ENCODE data around the gene ADRM1. TPM values are rescaled to one million over a fixed set of nuclear protein-coding genes. Genes with fewer than 3 reads are reported as not detected.

The ADRM1 gene
- total RNA-seq, 1 experiment from 2014 or later: 227 TPM

DNA sequence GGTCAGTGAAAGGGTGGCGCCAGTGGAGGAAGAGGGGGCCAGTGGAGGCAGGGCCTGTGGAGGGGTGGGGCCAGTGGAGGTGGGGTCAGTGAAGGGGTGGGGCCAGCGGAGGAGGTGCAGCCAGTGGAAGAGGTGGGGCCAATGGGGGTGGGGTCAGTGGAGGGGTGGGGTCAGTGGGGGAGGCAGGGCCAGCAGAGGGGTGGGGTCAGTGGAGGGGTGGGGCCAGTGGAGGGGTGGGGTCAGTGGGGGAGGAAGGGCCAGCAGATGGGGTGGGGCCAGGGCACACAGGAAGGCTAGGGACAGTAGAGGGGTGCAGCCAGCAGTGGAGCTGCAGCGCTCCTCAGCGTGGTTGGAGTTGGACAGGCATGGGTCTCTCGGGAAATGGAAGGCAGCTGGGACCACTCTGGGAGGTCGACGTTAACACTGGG, 18.7 kb downstream of the ADRM1 start:
- CTCF ChIA-PET: no interaction called here
- peaks cover 98% of the 10 kb centered on the region for H3K36me3 Mint-ChIP-seq (ENCODE audit: insufficient read depth, unreplicated experiment)
- no peaks in the 10 kb centered on the region for H3K27me3 Mint-ChIP-seq (ENCODE audit: unreplicated experiment)
- intact Hi-C loops (cut with micrococcal nuclease; ENCODE audit: unreplicated experiment): no loop called here
- peak overlapping the region; percentile 81 for H3K27ac Mint-ChIP-seq (ENCODE audit: unreplicated experiment)
- H3K4me1 Mint-ChIP-seq (ENCODE audit: low read depth, unreplicated experiment): no peaks in the 10 kb centered on the region
- BruUV-seq (replicated peaks): no TSS peak
- H3K4me3 Mint-ChIP-seq (ENCODE audit: low read depth, unreplicated experiment): no peak overlapping the region
- no peaks in the 10 kb centered on the region for H3K9me3 Mint-ChIP-seq (ENCODE audit: low read depth, unreplicated experiment)
- DNase-seq: peak; percentile 56
- TF ChIP-seq, protein P1, sequence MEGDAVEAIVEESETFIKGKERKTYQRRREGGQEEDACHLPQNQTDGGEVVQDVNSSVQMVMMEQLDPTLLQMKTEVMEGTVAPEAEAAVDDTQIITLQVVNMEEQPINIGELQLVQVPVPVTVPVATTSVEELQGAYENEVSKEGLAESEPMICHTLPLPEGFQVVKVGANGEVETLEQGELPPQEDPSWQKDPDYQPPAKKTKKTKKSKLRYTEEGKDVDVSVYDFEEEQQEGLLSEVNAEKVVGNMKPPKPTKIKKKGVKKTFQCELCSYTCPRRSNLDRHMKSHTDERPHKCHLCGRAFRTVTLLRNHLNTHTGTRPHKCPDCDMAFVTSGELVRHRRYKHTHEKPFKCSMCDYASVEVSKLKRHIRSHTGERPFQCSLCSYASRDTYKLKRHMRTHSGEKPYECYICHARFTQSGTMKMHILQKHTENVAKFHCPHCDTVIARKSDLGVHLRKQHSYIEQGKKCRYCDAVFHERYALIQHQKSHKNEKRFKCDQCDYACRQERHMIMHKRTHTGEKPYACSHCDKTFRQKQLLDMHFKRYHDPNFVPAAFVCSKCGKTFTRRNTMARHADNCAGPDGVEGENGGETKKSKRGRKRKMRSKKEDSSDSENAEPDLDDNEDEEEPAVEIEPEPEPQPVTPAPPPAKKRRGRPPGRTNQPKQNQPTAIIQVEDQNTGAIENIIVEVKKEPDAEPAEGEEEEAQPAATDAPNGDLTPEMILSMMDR (IDR thresholded peaks at IDR 0.05; ENCODE audit: unreplicated experiment): no peak

DNA sequence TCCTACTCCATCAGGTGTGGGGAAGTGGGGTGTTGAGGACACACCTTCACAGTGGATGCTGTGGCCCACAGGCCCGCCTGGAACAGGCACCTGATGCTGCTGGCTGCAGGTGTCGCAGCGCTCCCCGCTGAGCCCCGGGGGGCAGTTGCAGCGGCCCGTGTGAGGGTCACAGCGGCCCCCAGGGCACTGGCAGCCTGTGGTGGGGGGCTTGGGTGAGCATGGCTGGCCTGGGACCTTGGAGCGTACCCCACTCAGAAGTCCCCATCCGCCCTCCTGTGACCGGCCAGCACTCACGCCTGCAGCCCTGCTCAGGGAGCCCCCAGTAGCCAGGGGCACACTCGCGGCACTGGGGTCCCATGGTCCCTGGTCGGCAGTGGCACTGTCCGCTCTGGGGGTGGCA, 19.2 kb downstream of the ADRM1 start:
- DNase-seq: no peak
- Mint-ChIP-seq H3K9me3 (ENCODE audit: low read depth, unreplicated experiment) (no peaks in the 10 kb centered on the region), H3K27me3 (ENCODE audit: unreplicated experiment) (no peaks in the 10 kb centered on the region), H3K27ac (ENCODE audit: unreplicated experiment) (peak overlapping the region; percentile 81), H3K4me1 (ENCODE audit: low read depth, unreplicated experiment) (no peaks in the 10 kb centered on the region), H3K36me3 (ENCODE audit: insufficient read depth, unreplicated experiment) (peaks cover 98% of the 10 kb centered on the region), H3K4me3 (ENCODE audit: low read depth, unreplicated experiment) (no peak overlapping the region)
- intact Hi-C loops (cut with micrococcal nuclease; ENCODE audit: unreplicated experiment): no loop called here
- CTCF ChIA-PET: no interaction called here
- BruUV-seq (replicated peaks): no TSS peak
- TF ChIP-seq, protein P1 (IDR thresholded peaks at IDR 0.05; ENCODE audit: unreplicated experiment): no peak

DNA sequence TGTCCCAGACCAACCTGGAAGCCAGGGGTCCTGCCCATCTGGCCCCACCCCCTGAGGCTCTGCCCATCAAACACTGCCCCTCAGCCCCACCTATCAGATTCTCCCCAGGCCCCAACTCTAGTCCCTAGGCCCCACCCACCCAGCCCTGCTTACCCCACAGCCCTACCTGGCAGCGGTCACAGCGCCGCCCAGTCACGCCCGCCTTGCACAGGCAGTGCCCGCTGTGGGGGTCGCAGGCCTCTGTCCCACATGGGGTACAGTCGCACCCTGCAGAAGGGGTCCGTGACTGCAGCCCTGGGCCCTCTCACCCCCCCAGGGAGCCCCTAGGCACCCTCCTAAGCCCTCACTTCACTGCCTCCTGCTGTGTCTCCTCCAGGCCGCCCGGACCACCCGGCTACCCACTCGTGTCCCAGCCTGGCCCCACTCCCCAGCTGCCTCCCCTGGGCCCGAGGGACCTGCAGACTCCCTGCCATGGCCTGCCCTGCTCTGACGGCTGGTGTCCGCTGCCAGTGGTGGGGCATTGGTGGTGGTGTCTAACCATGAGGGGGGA, 19.8 kb downstream of the ADRM1 start:
- Mint-ChIP-seq H3K27ac (ENCODE audit: unreplicated experiment) (no peak overlapping the region), H3K36me3 (ENCODE audit: insufficient read depth, unreplicated experiment) (peaks cover 98% of the 10 kb centered on the region), H3K4me3 (ENCODE audit: low read depth, unreplicated experiment) (no peak overlapping the region), H3K4me1 (ENCODE audit: low read depth, unreplicated experiment) (no peaks in the 10 kb centered on the region), H3K9me3 (ENCODE audit: low read depth, unreplicated experiment) (no peaks in the 10 kb centered on the region), H3K27me3 (ENCODE audit: unreplicated experiment) (no peaks in the 10 kb centered on the region)
- CTCF ChIA-PET: no interaction called here
- no peak for DNase-seq
- no TSS peak for BruUV-seq (replicated peaks)
- TF ChIP-seq, protein P1 (IDR thresholded peaks at IDR 0.05; ENCODE audit: unreplicated experiment): no peak
- intact Hi-C loops (cut with micrococcal nuclease; ENCODE audit: unreplicated experiment): no loop called here

DNA sequence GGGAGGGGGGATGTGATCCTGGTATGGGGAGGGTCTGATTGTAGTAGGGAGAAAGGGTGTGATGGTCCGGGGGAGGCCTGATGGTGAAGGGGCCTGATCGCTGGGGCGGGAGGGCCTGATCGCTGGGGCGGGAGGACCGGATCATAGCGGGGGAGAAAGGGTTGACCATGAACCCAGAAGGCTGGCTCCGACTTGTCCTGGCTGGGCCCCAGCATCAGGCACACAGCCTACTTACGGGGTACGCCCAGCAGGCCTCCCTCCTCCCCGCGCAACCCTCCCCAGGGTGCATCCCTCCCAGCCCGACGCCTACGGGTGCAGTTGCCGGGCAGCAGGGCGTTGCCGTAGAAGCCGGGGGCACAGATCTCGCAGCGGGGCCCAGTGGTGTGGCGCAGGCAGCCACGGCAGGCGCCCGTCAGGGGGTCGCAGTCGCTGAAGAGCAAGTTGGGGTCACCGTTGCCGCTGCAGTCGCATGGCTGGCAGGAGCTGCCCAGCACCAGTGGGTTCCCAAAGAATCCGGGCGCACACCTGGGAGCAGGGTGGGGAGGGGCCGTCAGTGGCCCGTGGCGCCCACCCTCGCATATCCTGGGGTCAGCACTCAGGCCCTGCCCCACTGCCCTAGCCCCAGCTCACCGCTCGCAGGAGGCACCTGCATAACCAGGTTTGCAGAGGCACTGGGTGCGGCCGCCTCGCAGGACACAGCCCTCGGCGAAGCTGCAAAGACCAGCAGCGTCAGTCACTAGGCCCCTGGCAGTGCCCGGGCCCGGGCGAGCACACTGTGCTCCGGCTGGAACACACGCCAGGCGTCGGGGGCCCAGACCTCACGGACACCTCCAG, 20.6 kb downstream of the ADRM1 start:
- TF ChIP-seq, protein P1 (IDR thresholded peaks at IDR 0.05; ENCODE audit: unreplicated experiment): no peak
- Mint-ChIP-seq H3K36me3 (ENCODE audit: insufficient read depth, unreplicated experiment) (peaks cover 100% of the 10 kb centered on the region), H3K27me3 (ENCODE audit: unreplicated experiment) (no peaks in the 10 kb centered on the region), H3K9me3 (ENCODE audit: low read depth, unreplicated experiment) (no peaks in the 10 kb centered on the region), H3K4me1 (ENCODE audit: low read depth, unreplicated experiment) (no peaks in the 10 kb centered on the region), H3K27ac (ENCODE audit: unreplicated experiment) (no peak overlapping the region), H3K4me3 (ENCODE audit: low read depth, unreplicated experiment) (no peak overlapping the region)
- intact Hi-C loops (cut with micrococcal nuclease; ENCODE audit: unreplicated experiment): no loop called here
- no peak for DNase-seq
- CTCF ChIA-PET: no interaction called here
- no TSS peak for BruUV-seq (replicated peaks)

Data from Calu3 (cell line).